ENCODE measurements around the gene TMEM116. TPM values are rescaled to one million over a fixed set of nuclear protein-coding genes. Genes with fewer than 3 reads are reported as not detected.
"Not testable (repeated sequence)": the region's sequence is repeated elsewhere in the genome, so short reads cannot be mapped to it uniquely, and the experiment has no call there.

The TMEM116 gene
- polyA plus RNA-seq, 2 donors, result 3.3 to 4.2 TPM

GRCh38 chr12:111954969-111955368 is 58.0 kb downstream of the TMEM116 start:
- 86% methylated on average over 5 of the region's 5 CpGs for WGBS, 2 donors

GRCh38 chr12:111953455-111953854 is 59.5 kb downstream of the TMEM116 start:
- 61 to 67% methylated on average over 4 of the region's 4 CpGs for WGBS, 2 donors
- H3K27ac ChIP-seq (ENCODE audit: low read depth in 2 of 2, low read length in 1 of 2), result peak overlapping the region in 1 of 2 donors; percentile 42
- no peak overlapping the region for H3K4me3 ChIP-seq (ENCODE audit: low read depth in 1 of 2, low read length in 2 of 2)

More at GRCh38 chr12:111954969-111955368, 58.0 kb downstream of the TMEM116 start:
- Histone ChIP-seq H3K4me1 (ENCODE audit: control insufficient read depth in 2 of 2, insufficient read depth in 2 of 2, low read length in 1 of 2) (no peaks in the 10 kb centered on the region), H3K36me3 (ENCODE audit: control insufficient read depth in 2 of 2, insufficient read depth in 2 of 2, low read length in 1 of 2) (no peaks in the 10 kb centered on the region), H3K9me3 (ENCODE audit: control insufficient read depth in 2 of 2, insufficient read depth in 1 of 2, low read depth in 1 of 2, low read length in 1 of 2) (peaks cover 0 to 2% of the 10 kb centered on the region in 2 donors), H3K4me3 (ENCODE audit: low read depth in 1 of 2, low read length in 2 of 2) (no peak overlapping the region), H3K27ac (ENCODE audit: low read depth in 2 of 2, low read length in 1 of 2) (no peak overlapping the region), H3K27me3 (ENCODE audit: control insufficient read depth in 1 of 2, insufficient read depth in 2 of 2, low read length in 2 of 2) (no peaks in the 10 kb centered on the region)

GRCh38 chr12:111952084-111952787 is 60.7 kb downstream of the TMEM116 start:
- H3K27me3 ChIP-seq (ENCODE audit: control insufficient read depth in 1 of 2, insufficient read depth in 2 of 2, low read length in 2 of 2); H3K4me1 ChIP-seq (ENCODE audit: control insufficient read depth in 2 of 2, insufficient read depth in 2 of 2, low read length in 1 of 2); H3K9me3 ChIP-seq (ENCODE audit: control insufficient read depth in 2 of 2, insufficient read depth in 1 of 2, low read depth in 1 of 2, low read length in 1 of 2); H3K36me3 ChIP-seq (ENCODE audit: control insufficient read depth in 2 of 2, insufficient read depth in 2 of 2, low read length in 1 of 2); H3K4me3 ChIP-seq (ENCODE audit: low read depth in 1 of 2, low read length in 2 of 2): not testable (repeated sequence)
- WGBS, 2 donors, result 83 to 92% methylated on average over 4 of the region's 4 CpGs
- peak overlapping the region in 1 of 2 donors; percentile 31 for H3K27ac ChIP-seq (ENCODE audit: low read depth in 2 of 2, low read length in 1 of 2)

More at GRCh38 chr12:111953455-111953854, 59.5 kb downstream of the TMEM116 start:
- peaks cover 0 to 2% of the 10 kb centered on the region in 2 donors for H3K9me3 ChIP-seq (ENCODE audit: control insufficient read depth in 2 of 2, insufficient read depth in 1 of 2, low read depth in 1 of 2, low read length in 1 of 2)
- H3K27me3 ChIP-seq (ENCODE audit: control insufficient read depth in 1 of 2, insufficient read depth in 2 of 2, low read length in 2 of 2), result no peaks in the 10 kb centered on the region
- H3K4me1 ChIP-seq (ENCODE audit: control insufficient read depth in 2 of 2, insufficient read depth in 2 of 2, low read length in 1 of 2), result no peaks in the 10 kb centered on the region
- H3K36me3 ChIP-seq (ENCODE audit: control insufficient read depth in 2 of 2, insufficient read depth in 2 of 2, low read length in 1 of 2), result no peaks in the 10 kb centered on the region

- not testable (repeated sequence) for H3K4me3 ChIP-seq (ENCODE audit: low read depth in 1 of 2, low read length in 2 of 2); H3K4me1 ChIP-seq (ENCODE audit: control insufficient read depth in 2 of 2, insufficient read depth in 2 of 2, low read length in 1 of 2); H3K9me3 ChIP-seq (ENCODE audit: control insufficient read depth in 2 of 2, insufficient read depth in 1 of 2, low read depth in 1 of 2, low read length in 1 of 2); H3K27ac ChIP-seq (ENCODE audit: low read depth in 2 of 2, low read length in 1 of 2); H3K36me3 ChIP-seq (ENCODE audit: control insufficient read depth in 2 of 2, insufficient read depth in 2 of 2, low read length in 1 of 2); H3K27me3 ChIP-seq (ENCODE audit: control insufficient read depth in 1 of 2, insufficient read depth in 2 of 2, low read length in 2 of 2)
- WGBS, 2 donors, result 77 to 84% methylated on average over 3 of the region's 3 CpGs
Observed at GRCh38 chr12:111950961-111951676, 61.8 kb downstream of the TMEM116 start.

GRCh38 chr12:111943929-111944328 is 69.0 kb downstream of the TMEM116 start:
- Histone ChIP-seq H3K9me3 (ENCODE audit: control insufficient read depth in 2 of 2, insufficient read depth in 1 of 2, low read depth in 1 of 2, low read length in 1 of 2) (no peaks in the 10 kb centered on the region), H3K4me1 (ENCODE audit: control insufficient read depth in 2 of 2, insufficient read depth in 2 of 2, low read length in 1 of 2) (no peaks in the 10 kb centered on the region), H3K36me3 (ENCODE audit: control insufficient read depth in 2 of 2, insufficient read depth in 2 of 2, low read length in 1 of 2) (no peaks in the 10 kb centered on the region), H3K27ac (ENCODE audit: low read depth in 2 of 2, low read length in 1 of 2) (no peak overlapping the region), H3K27me3 (ENCODE audit: control insufficient read depth in 1 of 2, insufficient read depth in 2 of 2, low read length in 2 of 2) (no peaks in the 10 kb centered on the region), H3K4me3 (ENCODE audit: low read depth in 1 of 2, low read length in 2 of 2) (no peak overlapping the region)
- WGBS, 2 donors, result 94 to 100% methylated on average over 1 of the region's 1 CpG

- H3K27me3 ChIP-seq (ENCODE audit: control insufficient read depth in 1 of 2, insufficient read depth in 2 of 2, low read length in 2 of 2), result no peaks in the 10 kb centered on the region
- H3K27ac ChIP-seq (ENCODE audit: low read depth in 2 of 2, low read length in 1 of 2), result no peak overlapping the region
- no peaks in the 10 kb centered on the region for H3K9me3 ChIP-seq (ENCODE audit: control insufficient read depth in 2 of 2, insufficient read depth in 1 of 2, low read depth in 1 of 2, low read length in 1 of 2)
- WGBS, 2 donors, result 70% methylated on average over 5 of the region's 5 CpGs
- no peaks in the 10 kb centered on the region for H3K4me1 ChIP-seq (ENCODE audit: control insufficient read depth in 2 of 2, insufficient read depth in 2 of 2, low read length in 1 of 2)
- H3K4me3 ChIP-seq (ENCODE audit: low read depth in 1 of 2, low read length in 2 of 2), result no peak overlapping the region
- no peaks in the 10 kb centered on the region for H3K36me3 ChIP-seq (ENCODE audit: control insufficient read depth in 2 of 2, insufficient read depth in 2 of 2, low read length in 1 of 2)
Observed at GRCh38 chr12:111942557-111942956, 70.4 kb downstream of the TMEM116 start.

- no peaks in the 10 kb centered on the region for H3K9me3 ChIP-seq (ENCODE audit: control insufficient read depth in 2 of 2, insufficient read depth in 1 of 2, low read depth in 1 of 2, low read length in 1 of 2)
- H3K27me3 ChIP-seq (ENCODE audit: control insufficient read depth in 1 of 2, insufficient read depth in 2 of 2, low read length in 2 of 2), result no peaks in the 10 kb centered on the region
- no peak overlapping the region for H3K4me3 ChIP-seq (ENCODE audit: low read depth in 1 of 2, low read length in 2 of 2)
- no peaks in the 10 kb centered on the region for H3K4me1 ChIP-seq (ENCODE audit: control insufficient read depth in 2 of 2, insufficient read depth in 2 of 2, low read length in 1 of 2)
- H3K36me3 ChIP-seq (ENCODE audit: control insufficient read depth in 2 of 2, insufficient read depth in 2 of 2, low read length in 1 of 2), result no peaks in the 10 kb centered on the region
- 73 to 82% methylated on average over 1 of the region's 1 CpG for WGBS, 2 donors
- no peak overlapping the region for H3K27ac ChIP-seq (ENCODE audit: low read depth in 2 of 2, low read length in 1 of 2)
Observed at GRCh38 chr12:111937429-111937828, 75.5 kb downstream of the TMEM116 start.

GRCh38 chr12:111936869-111937268 is 76.1 kb downstream of the TMEM116 start:
- H3K9me3 ChIP-seq (ENCODE audit: control insufficient read depth in 2 of 2, insufficient read depth in 1 of 2, low read depth in 1 of 2, low read length in 1 of 2), result no peaks in the 10 kb centered on the region
- no peak overlapping the region for H3K27ac ChIP-seq (ENCODE audit: low read depth in 2 of 2, low read length in 1 of 2)
- H3K4me1 ChIP-seq (ENCODE audit: control insufficient read depth in 2 of 2, insufficient read depth in 2 of 2, low read length in 1 of 2), result no peaks in the 10 kb centered on the region
- H3K4me3 ChIP-seq (ENCODE audit: low read depth in 1 of 2, low read length in 2 of 2), result no peak overlapping the region
- H3K36me3 ChIP-seq (ENCODE audit: control insufficient read depth in 2 of 2, insufficient read depth in 2 of 2, low read length in 1 of 2), result no peaks in the 10 kb centered on the region
- H3K27me3 ChIP-seq (ENCODE audit: control insufficient read depth in 1 of 2, insufficient read depth in 2 of 2, low read length in 2 of 2), result no peaks in the 10 kb centered on the region

GRCh38 chr12:111932241-111932640 is 80.7 kb downstream of the TMEM116 start:
- H3K27me3 ChIP-seq (ENCODE audit: control insufficient read depth in 1 of 2, insufficient read depth in 2 of 2, low read length in 2 of 2), result no peaks in the 10 kb centered on the region
- H3K36me3 ChIP-seq (ENCODE audit: control insufficient read depth in 2 of 2, insufficient read depth in 2 of 2, low read length in 1 of 2), result no peaks in the 10 kb centered on the region
- H3K27ac ChIP-seq (ENCODE audit: low read depth in 2 of 2, low read length in 1 of 2), result no peak overlapping the region
- no peaks in the 10 kb centered on the region for H3K9me3 ChIP-seq (ENCODE audit: control insufficient read depth in 2 of 2, insufficient read depth in 1 of 2, low read depth in 1 of 2, low read length in 1 of 2)
- 90 to 93% methylated on average over 5 of the region's 5 CpGs for WGBS, 2 donors
- no peak overlapping the region for H3K4me3 ChIP-seq (ENCODE audit: low read depth in 1 of 2, low read length in 2 of 2)
- H3K4me1 ChIP-seq (ENCODE audit: control insufficient read depth in 2 of 2, insufficient read depth in 2 of 2, low read length in 1 of 2), result no peaks in the 10 kb centered on the region

- Histone ChIP-seq H3K27ac (ENCODE audit: low read depth in 2 of 2, low read length in 1 of 2) (no peak overlapping the region), H3K4me1 (ENCODE audit: control insufficient read depth in 2 of 2, insufficient read depth in 2 of 2, low read length in 1 of 2) (no peaks in the 10 kb centered on the region), H3K9me3 (ENCODE audit: control insufficient read depth in 2 of 2, insufficient read depth in 1 of 2, low read depth in 1 of 2, low read length in 1 of 2) (no peaks in the 10 kb centered on the region), H3K36me3 (ENCODE audit: control insufficient read depth in 2 of 2, insufficient read depth in 2 of 2, low read length in 1 of 2) (no peaks in the 10 kb centered on the region), H3K27me3 (ENCODE audit: control insufficient read depth in 1 of 2, insufficient read depth in 2 of 2, low read length in 2 of 2) (no peaks in the 10 kb centered on the region), H3K4me3 (ENCODE audit: low read depth in 1 of 2, low read length in 2 of 2) (no peak overlapping the region)
- 83 to 92% methylated on average over 5 of the region's 5 CpGs for WGBS, 2 donors
Observed at GRCh38 chr12:111927346-111927745, 85.6 kb downstream of the TMEM116 start.
